AG09309 (cell line): ENCODE measurements around the gene PRR19.
A peak's percentile ranks its signal among the peaks of the same experiment; 100 is the strongest.

Experiments
- DNase-seq: peaks from one replicate; pipeline ENCODE4 v3.0.0-alpha.2; 2010; ENCODE audit warnings: low read depth
- H3K4me3 ChIP-seq: 2 replicates; pipeline ENCODE4 v1.5.1; 2011; ENCODE audit warnings: mild to moderate bottlenecking, low read depth, low read length, moderate library complexity; ENCODE audit not compliant: control insufficient read depth
- TF ChIP-seq, protein P1 (sequence below): IDR thresholded peaks from 2 replicates; pipeline ENCODE4 v1.5.1; 2011; ENCODE audit warnings: mild to moderate bottlenecking, low read depth, low read length, inconsistent platforms; ENCODE audit not compliant: insufficient read depth, control insufficient read depth; ENCODE audit errors: missing control alignments

The PRR19 gene

DNA sequence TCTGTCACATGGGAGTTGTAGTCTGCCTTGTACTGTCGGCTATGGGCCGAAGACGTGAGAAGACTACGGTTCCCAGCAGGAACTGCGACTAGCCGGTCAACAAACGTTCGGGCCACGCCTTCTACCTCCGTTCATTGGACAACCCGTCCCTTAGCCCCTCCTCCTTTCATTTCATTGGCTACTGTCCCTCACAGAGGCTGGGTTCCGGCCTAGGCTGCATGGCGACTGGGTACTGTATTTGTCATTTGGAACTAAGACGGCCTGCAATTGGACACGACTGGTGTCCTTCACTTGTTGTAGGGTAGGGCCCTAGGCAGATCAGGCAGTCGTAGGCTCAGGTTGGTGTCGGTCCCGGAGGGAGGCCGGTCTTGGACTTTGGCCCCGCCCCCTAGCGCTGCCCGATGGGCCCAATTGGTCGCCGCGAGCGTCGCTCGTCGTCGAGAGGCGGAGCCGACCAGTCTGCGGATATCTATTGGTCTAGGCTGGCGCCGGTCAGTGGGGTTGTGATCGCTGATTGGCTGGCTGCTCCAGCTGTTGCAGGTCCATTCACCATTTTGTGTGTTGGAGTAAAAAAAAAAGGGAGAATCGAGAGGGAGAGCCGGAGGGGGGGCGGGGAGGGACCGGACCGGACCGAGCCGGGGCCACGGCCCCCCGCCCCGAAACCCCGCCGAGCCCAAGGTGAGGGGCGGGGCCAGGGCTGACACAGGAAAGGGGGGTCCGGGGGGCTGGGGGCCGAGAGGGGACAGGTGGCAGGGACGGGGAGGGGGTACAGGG is 33.0 kb upstream of the PRR19 start, which contains the start of gene CIC:
TSS of gene CIC (plus strand) at position 549 of the 774 bp plus-strand sequence. CDS start 2,532 bp downstream, outside the sequence.
- TF ChIP-seq, protein P1, sequence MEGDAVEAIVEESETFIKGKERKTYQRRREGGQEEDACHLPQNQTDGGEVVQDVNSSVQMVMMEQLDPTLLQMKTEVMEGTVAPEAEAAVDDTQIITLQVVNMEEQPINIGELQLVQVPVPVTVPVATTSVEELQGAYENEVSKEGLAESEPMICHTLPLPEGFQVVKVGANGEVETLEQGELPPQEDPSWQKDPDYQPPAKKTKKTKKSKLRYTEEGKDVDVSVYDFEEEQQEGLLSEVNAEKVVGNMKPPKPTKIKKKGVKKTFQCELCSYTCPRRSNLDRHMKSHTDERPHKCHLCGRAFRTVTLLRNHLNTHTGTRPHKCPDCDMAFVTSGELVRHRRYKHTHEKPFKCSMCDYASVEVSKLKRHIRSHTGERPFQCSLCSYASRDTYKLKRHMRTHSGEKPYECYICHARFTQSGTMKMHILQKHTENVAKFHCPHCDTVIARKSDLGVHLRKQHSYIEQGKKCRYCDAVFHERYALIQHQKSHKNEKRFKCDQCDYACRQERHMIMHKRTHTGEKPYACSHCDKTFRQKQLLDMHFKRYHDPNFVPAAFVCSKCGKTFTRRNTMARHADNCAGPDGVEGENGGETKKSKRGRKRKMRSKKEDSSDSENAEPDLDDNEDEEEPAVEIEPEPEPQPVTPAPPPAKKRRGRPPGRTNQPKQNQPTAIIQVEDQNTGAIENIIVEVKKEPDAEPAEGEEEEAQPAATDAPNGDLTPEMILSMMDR, result no peak
- DNase-seq, result peak; percentile 100
- H3K4me3 ChIP-seq, result peak within 1 kb of the TSS; percentile 92

DNA sequence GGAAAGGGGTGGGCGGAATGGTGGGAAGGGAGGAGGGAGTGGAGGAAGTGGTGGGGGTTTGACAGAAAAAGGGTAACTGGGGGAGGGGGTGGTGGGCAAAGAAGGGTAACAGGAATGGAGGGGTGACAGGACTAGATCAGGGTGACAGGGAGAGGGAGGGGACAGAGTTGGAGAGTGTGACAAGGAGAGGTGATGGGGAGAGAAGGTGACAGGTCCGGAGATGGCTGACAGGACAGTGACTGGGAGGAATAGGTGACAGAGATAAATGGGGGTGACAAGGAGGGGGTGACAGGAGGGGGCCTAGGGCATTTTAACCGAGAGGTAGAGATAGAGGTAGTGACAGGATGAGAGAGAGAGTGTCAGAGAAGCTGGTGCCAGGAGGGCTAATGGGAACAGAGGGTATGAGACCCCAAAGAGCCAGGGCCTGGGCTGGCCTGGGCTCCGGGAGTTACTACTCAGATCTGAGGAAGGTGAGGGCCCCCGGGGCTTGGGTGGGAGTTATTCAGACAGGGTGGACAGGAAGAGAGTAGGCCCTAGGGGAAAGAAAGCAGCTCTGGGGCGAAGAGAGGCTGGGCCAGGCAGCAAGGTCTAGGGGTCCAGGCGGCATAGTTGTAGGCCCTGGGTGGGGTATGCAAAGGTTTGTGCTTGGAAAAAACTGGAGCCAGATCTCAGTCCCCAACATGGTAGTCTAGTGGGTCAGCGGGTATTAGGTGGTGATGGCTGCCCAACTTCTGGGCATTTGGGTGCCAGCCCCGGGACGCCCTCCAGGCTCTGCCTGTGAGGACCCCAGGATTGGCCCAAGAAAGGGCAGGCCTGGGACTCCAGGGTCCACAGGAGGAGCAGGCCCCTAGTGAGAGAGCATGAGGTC is 32.2 kb upstream of the PRR19 start:
- no peak for DNase-seq
- TF ChIP-seq, protein P1, result no peak
- peak overlapping the region; percentile 80 for H3K4me3 ChIP-seq

DNA sequence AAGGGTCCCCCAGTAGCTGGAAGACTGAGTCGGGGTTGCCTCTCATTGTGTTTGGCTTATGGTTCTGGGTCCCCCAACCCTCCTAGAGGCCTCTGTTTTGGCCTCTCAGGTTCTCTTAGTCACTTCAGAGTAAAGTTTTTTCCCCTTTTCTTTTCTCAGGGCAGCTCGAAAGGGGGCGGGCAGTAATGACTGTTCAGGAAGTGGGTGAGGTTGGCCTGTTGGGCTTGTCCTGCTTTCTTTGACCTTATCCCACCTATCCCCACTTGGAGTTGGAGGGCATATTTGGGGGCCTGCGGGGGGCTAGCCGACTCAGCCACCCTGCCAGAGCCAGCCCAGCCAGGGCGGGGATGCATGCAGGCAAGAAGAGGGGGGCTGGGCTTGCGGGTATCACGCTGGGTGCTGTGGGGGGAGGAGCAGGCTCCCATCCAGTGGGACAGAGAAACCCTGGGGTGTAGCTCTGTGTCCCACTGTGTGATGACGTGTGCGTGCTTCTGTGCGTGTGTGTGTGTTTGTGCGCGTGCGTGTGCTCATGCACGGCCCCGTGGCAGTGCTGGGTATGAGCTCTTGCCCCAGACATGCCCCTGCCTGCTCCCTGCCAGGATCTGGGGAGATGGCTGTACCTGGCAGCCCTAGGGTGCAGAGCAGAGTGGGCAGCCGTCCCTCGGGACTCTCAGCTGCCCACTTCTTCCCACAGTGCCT is 31.4 kb upstream of the PRR19 start:
- DNase-seq, result peak; percentile 76
- peak overlapping the region; percentile 80 for H3K4me3 ChIP-seq
- TF ChIP-seq, protein P1, result no peak

DNA sequence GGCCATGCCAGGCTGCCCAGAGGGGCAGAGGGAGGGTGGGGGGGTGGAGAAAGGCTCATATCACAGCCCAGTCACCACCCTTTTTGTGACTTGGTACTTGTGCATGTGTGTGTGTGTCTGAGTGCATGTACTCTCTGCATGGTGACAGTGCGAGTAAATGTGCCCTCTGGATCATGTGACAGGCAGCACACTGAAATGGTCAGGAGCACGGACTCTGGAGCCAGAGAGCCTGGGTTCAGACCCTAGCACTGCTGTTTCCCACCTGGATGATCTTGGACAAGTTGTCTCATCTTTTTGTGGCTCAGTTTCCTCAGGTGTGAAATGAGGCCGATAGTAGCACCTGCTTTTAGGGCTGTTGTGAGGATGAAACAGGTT is 30.9 kb upstream of the PRR19 start:
- no peak for DNase-seq
- TF ChIP-seq, protein P1, result no peak
- peak overlapping the region; percentile 80 for H3K4me3 ChIP-seq

DNA sequence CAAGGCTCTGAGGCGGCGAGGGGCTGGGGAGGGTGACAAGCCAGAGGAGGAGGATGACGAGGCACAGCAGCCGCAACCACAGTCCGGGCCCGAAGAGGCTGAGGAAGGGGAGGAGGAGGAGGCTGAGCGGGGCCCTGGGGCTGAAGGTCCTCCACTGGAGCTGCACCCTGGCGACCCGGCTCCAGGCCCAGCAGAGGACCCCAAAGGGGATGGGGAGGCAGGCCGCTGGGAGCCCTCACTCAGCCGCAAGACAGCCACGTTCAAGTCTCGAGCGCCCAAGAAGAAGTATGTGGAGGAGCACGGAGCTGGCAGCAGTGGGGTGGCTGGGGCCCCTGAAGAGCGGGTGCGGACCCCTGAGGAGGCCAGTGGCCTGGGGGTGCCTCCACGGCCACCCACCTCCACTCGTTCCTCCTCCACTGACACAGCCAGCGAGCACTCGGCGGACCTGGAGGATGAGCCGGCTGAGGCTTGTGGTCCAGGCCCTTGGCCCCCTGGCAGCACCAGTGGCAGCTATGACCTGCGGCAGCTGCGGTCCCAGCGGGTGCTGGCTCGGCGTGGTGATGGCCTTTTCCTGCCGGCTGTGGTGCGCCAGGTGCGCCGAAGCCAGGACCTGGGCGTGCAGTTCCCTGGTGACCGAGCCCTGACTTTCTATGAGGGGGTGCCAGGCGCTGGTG is 29.9 kb upstream of the PRR19 start:
- H3K4me3 ChIP-seq, result no peak overlapping the region
- TF ChIP-seq, protein P1, result no peak
- no peak for DNase-seq

DNA sequence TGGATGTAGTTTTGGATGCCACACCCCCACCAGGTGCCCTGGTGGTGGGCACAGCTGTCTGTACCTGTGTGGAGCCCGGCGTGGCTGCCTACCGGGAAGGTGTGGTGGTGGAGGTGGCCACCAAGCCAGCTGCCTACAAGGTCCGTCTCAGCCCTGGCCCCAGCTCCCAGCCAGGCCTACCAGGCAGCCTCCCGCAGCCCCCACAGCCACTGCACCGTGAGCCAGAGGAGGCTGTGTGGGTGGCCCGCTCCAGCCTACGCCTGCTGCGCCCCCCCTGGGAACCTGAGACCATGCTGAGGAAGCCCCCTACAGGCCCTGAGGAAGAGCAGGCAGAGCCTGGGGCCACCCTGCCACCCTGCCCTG is 29.4 kb upstream of the PRR19 start:
- no peak for DNase-seq
- TF ChIP-seq, protein P1, result no peak

More for the DNA sequence above, 29.4 kb upstream of the PRR19 start:
- no peak overlapping the region for H3K4me3 ChIP-seq
